Kidney (tissue), 14 donors: ENCODE data around the gene KCNJ14. TPM values are rescaled to one million over a fixed set of nuclear protein-coding genes. Genes with fewer than 3 reads are reported as not detected.

ENCODE experiments used
- DNase-seq, 5 donors: peaks; one replicate each; pipeline ENCODE4 v3.0.0-alpha.2; 2013 to 2020
- FAIRE-seq: peaks from 2 replicates; lab custom pipeline; 2012; peaks lifted over from hg19 to GRCh38; lab: Jason Lieb, UNC
- H3K27ac ChIP-seq, 2 donors: one replicate each; pipeline ENCODE4 v1.7.0; 2013; ENCODE audit warnings: low read depth in 2 of 2, low read length in 2 of 2, inconsistent platforms in 1 of 2
- H3K27me3 ChIP-seq: one replicate; pipeline ENCODE4 v1.7.1; 2013; ENCODE audit warnings: low read length, inconsistent platforms; ENCODE audit not compliant: control insufficient read depth, insufficient read depth
- H3K36me3 ChIP-seq, 3 donors: one replicate each; pipeline versions ENCODE4 v1.7.0 to v1.7.1; 2013; ENCODE audit warnings: low read length in 3 of 3, control low read depth in 1 of 3, inconsistent platforms in 1 of 3; ENCODE audit not compliant: insufficient read depth in 3 of 3, control insufficient read depth in 2 of 3
- H3K4me1 ChIP-seq, 3 donors: one replicate each; pipeline versions ENCODE4 v1.7.0 to v1.7.1; 2013; ENCODE audit warnings: low read length in 3 of 3, inconsistent platforms in 1 of 3, low read depth in 1 of 3; ENCODE audit not compliant: control insufficient read depth in 2 of 3, insufficient read depth in 2 of 3
- H3K4me3 ChIP-seq, 3 donors: one replicate each; pipeline versions ENCODE4 v1.7.0 to v1.8.1; 2013; ENCODE audit warnings: low read length in 3 of 3, control low read depth in 1 of 3, inconsistent platforms in 1 of 3
- H3K9ac ChIP-seq, 3 donors: one replicate each; pipeline versions ENCODE4 v1.7.0 to v1.7.1; 2013; ENCODE audit warnings: low read length in 3 of 3, control low read depth in 1 of 3, inconsistent platforms in 1 of 3
- H3K9me3 ChIP-seq, 3 donors: one replicate each; pipeline versions ENCODE4 v1.7.0 to v1.7.1; 2013; ENCODE audit warnings: low read length in 3 of 3, control low read depth in 1 of 3, inconsistent platforms in 1 of 3; ENCODE audit not compliant: control insufficient read depth in 2 of 3, insufficient read depth in 1 of 3
- CTCF ChIP-seq: IDR thresholded peaks from 3 replicates; pipeline ENCODE4 v1.5.1; 2012; ENCODE audit warnings: mild to moderate bottlenecking, moderate library complexity, borderline replicate concordance; ENCODE audit not compliant: insufficient read depth; ENCODE audit errors: extremely low read depth
- intact Hi-C: fragments of 100-400 bp; cut with DNase I; formaldehyde crosslinking; loops from one replicate; pipeline ENCODE4 v1.11.1; 2022
- polyA plus RNA-seq: library from polyadenylated mRNA; stranded (reverse); fragments of 350-450 nt; fragmentation: Illumina TruSeq; extraction: RNeasy Lipid Tissue Mini Kit (QIAGEN cat#74804); gene quantifications from one replicate; pipeline ENCODE4 v1.2.3, GENCODE V29; 2014; ENCODE audit warnings: low read depth, low replicate concordance; ENCODE audit not compliant: insufficient read depth
- total RNA-seq: library from RNA; stranded (reverse); fragmentation: NEBNext Ultra II Directional; extraction: Animal tissue kit (Norgen Biotek cat#: 25700); gene quantifications from one replicate; pipeline ENCODE4 v1.2.1, GENCODE V29; 2021
- donor health status: control.
- donor health status: control.
- donor health status: control.
- donor health status: control.
- donor health status: control.
- donor health status: DM: yes; HTN: yes; CAD: no.
- donor health status: Normal renal cell carcinoma (clear cell type).

The KCNJ14 gene
- total and polyA plus RNA-seq, 2 donors from 2014 or later, result 0.28 to 1.0 TPM

DNA sequence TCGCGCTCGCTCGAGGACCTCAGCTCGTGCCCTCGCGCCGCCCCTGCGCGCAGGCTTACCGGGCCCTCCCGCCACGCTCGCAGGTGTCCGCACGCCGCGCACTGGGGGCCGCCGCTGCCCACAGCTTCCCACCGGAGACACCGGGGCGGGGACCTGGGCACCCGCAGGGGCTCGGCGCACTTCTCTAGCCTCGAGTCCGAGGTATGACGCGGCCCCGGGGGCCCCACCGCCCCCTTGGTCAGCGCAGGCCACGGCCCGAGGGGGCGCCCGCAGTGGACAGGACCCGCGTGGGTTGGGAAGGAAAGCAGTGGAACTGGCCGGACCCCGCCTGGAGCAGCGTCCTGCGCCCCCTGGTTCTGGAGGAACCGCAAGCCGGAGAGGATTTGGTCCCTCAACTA is 11.6 kb upstream of the KCNJ14 start:
- DNase-seq, result peak in 2 of 5 donors; percentile 24 to 77
- intact Hi-C loops, result no loop called here
- Histone ChIP-seq H3K36me3 (peaks cover 2 to 9% (median 3%) of the 10 kb centered on the region in 3 donors), H3K4me3 (peak overlapping the region in 1 of 3 donors; percentile 97), H3K4me1 (peaks cover 0 to 11% (median 9%) of the 10 kb centered on the region in 3 donors), H3K27ac (no peak overlapping the region), H3K27me3 (peaks cover 9% of the 10 kb centered on the region), H3K9ac (no peak overlapping the region), H3K9me3 (no peaks in the 10 kb centered on the region)
- no peak for TF ChIP-seq CTCF
- FAIRE-seq, result no peak

- FAIRE-seq, result no peak
- H3K36me3 ChIP-seq, result peaks cover 2 to 9% (median 6%) of the 10 kb centered on the region in 3 donors
- peak overlapping the region in 1 of 3 donors; percentile 97 for H3K4me3 ChIP-seq
- H3K9ac ChIP-seq, result no peak overlapping the region
- no peaks in the 10 kb centered on the region for H3K9me3 ChIP-seq
- DNase-seq, result peak in 2 of 5 donors; percentile 20 to 77
- intact Hi-C loops, result no loop called here
- peaks cover 9% of the 10 kb centered on the region for H3K27me3 ChIP-seq
- H3K27ac ChIP-seq, result no peak overlapping the region
- no peak for TF ChIP-seq CTCF
- peaks cover 0 to 11% (median 9%) of the 10 kb centered on the region in 3 donors for H3K4me1 ChIP-seq
Observed at GRCh38 chr19:48444129-48444935, 11.0 kb upstream of the KCNJ14 start.

DNA sequence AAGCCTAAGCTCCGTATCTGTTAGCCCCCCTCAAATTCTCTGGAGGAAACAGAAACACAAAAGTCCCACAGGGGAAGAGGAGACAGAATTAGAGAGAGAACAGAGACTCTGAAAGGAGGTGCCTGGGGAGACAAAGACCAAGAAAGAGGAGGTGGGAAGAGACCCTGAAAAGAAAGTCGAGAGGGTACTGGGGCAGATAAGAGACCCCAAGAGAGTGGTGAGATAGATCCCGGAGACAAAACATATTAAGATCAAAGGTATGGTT is 10.5 kb upstream of the KCNJ14 start:
- Histone ChIP-seq H3K27ac (no peak overlapping the region), H3K4me1 (peaks cover 0 to 11% (median 9%) of the 10 kb centered on the region in 3 donors), H3K9me3 (no peaks in the 10 kb centered on the region), H3K27me3 (peaks cover 9% of the 10 kb centered on the region), H3K4me3 (peak overlapping the region; percentile 86 to 97 (median 95)), H3K9ac (no peak overlapping the region), H3K36me3 (peaks cover 2 to 9% (median 6%) of the 10 kb centered on the region in 3 donors)
- DNase-seq (peak in 1 of 5 donors; percentile 15), FAIRE-seq (no peak)
- TF ChIP-seq CTCF, result no peak
- intact Hi-C loops, result no loop called here
